Activated naive CD4-positive, alpha-beta T cell treated with anti-CD3 and anti-CD28 coated beads, Interleukin-2, amount 10 ng/mL, durations not matched to agents 7 days and 5 days (primary cell): ENCODE data around the gene TGM1.

Experiments
- CTCF ChIA-PET: fragments of 350-600 bp; sonication (Branson Sonifier 250); formaldehyde crosslinking; loops from one replicate; lab custom pipeline; 2021; ENCODE audit warnings: antibody characterized with exemption; lab: Charles Lee
- DNase-seq: peaks from one replicate; pipeline ENCODE4 v3.0.0-alpha.2; 2020
- H3K27ac Mint-ChIP-seq: one replicate; pipeline ENCODE4 v1.8.0; 2021; ENCODE audit warnings: mild to moderate bottlenecking, moderate library complexity, mixed read lengths
- H3K27me3 Mint-ChIP-seq: one replicate; pipeline ENCODE4 v1.8.0; 2021; ENCODE audit warnings: mild to moderate bottlenecking, mixed read lengths
- H3K36me3 Mint-ChIP-seq: one replicate; pipeline ENCODE4 v1.8.0; 2021; ENCODE audit warnings: mixed read lengths
- H3K4me1 Mint-ChIP-seq: one replicate; pipeline ENCODE4 v1.8.0; 2021; ENCODE audit warnings: mixed read lengths
- H3K4me3 Mint-ChIP-seq: one replicate; pipeline ENCODE4 v1.8.0; 2021; ENCODE audit warnings: mild to moderate bottlenecking, moderate library complexity, mixed read lengths
- H3K9me3 Mint-ChIP-seq: one replicate; pipeline ENCODE4 v1.8.0; 2021; ENCODE audit warnings: mixed read lengths

The TGM1 gene

DNA sequence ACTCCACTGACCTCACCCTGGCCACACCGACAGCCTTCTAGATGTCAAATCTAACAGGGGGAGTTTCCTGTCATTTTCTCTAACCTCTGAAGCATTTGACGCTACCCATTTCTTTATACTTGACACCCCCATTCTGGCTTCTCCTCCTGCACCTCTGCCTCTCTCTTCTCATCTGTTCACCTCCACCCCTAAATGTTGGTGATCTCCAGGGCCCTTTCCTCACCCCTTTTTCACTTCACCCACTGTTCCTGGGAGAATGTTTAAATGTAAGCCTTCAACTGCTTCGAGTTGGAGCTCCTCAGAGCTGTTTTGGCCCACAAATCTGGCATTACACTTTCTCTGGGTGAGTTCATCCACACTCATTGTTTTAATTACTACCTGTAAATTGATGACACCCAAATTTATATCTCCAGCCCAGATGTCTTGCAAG lies 8.9 kb upstream of the TGM1 start:
- H3K4me1 Mint-ChIP-seq: peaks cover 57% of the 10 kb centered on the region

GRCh38 chr14:24271134-24271833 lies 8.3 kb upstream of the TGM1 start, which contains the start of gene RABGGTA:
Gene RABGGTA, minus strand, starts transcription at chr14:24271597. Its CDS starts 482 bp downstream, at chr14:24271115.
- peak; percentile 93 for DNase-seq
- peaks cover 16% of the 10 kb centered on the region for H3K36me3 Mint-ChIP-seq
- peak within 1 kb of the TSS; percentile 97 for H3K27ac Mint-ChIP-seq
- no peaks in the 10 kb centered on the region for H3K27me3 Mint-ChIP-seq
- CTCF ChIA-PET: interaction anchor here (0.9 to 12.6 kb wide), 12 partner anchors 9 to 58 kb away, joined by 3 to 110 read pairs (median 6); partner anchors contain the start of genes CHMP4A, CIDEB, DHRS1 and LTB4R2
- H3K4me1 Mint-ChIP-seq: peaks cover 54% of the 10 kb centered on the region
- peak within 1 kb of the TSS; percentile 85 for H3K4me3 Mint-ChIP-seq
- H3K9me3 Mint-ChIP-seq: no peaks in the 10 kb centered on the region

More for the DNA sequence above, 8.9 kb upstream of the TGM1 start:
- H3K4me3 Mint-ChIP-seq: peak overlapping the region; percentile 85
- H3K36me3 Mint-ChIP-seq: peaks cover 12% of the 10 kb centered on the region
- H3K9me3 Mint-ChIP-seq: no peaks in the 10 kb centered on the region
- no peak for DNase-seq
- CTCF ChIA-PET: interaction anchor here (0.7 to 12.6 kb wide), 11 partner anchors 9 to 59 kb away, joined by 3 to 110 read pairs (median 5); partner anchors contain the start of genes CHMP4A, CIDEB, DHRS1 and LTB4R2
- no peaks in the 10 kb centered on the region for H3K27me3 Mint-ChIP-seq
- H3K27ac Mint-ChIP-seq: peak overlapping the region; percentile 95

GRCh38 chr14:24270537-24271133 lies 7.7 kb upstream of the TGM1 start:
- no peaks in the 10 kb centered on the region for H3K9me3 Mint-ChIP-seq
- no peak for DNase-seq
- peak overlapping the region; percentile 97 for H3K27ac Mint-ChIP-seq
- peak overlapping the region; percentile 85 for H3K4me3 Mint-ChIP-seq
- CTCF ChIA-PET: interaction anchor here (1.2 to 12.6 kb wide), 10 partner anchors 10 to 57 kb away, joined by 4 to 110 read pairs (median 7); partner anchors contain the start of genes CHMP4A, CIDEB, DHRS1 and MDP1
- H3K4me1 Mint-ChIP-seq: peaks cover 54% of the 10 kb centered on the region
- H3K36me3 Mint-ChIP-seq: peaks cover 18% of the 10 kb centered on the region
- H3K27me3 Mint-ChIP-seq: no peaks in the 10 kb centered on the region

DNA sequence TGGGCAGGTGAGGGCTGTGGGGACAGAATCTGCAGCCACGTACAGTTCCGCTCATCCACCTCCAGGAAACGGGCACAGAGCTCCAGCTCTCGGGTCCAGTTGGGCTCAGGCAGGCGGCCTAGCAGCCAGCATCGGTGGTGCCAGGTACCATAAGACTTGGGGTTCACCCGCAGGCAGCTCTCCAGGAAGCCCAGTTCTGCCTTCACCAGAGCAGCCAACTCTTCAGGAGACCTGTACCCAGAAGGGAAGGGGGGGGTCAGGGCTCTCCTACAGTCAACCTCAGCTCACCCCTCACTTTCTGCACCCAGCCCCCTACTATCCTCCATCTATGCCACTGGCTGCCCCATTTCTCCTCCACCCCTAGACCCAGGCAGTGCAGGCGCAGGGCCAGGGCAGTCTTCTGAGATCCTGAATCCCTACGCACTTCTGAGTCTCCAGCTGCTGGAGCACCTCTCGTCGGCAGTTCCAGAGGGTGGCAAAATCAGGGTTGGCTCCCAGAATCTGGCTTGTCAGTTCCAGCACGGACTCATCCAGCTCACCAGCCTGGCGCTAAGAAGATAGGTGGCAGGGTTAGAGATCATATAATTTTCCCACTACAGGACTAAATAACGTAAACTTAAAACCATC lies 7.0 kb upstream of the TGM1 start:
- Mint-ChIP-seq H3K4me1 (peaks cover 49% of the 10 kb centered on the region), H3K4me3 (peak overlapping the region; percentile 85), H3K27ac (peak overlapping the region; percentile 57), H3K27me3 (no peaks in the 10 kb centered on the region), H3K9me3 (no peaks in the 10 kb centered on the region), H3K36me3 (peaks cover 18% of the 10 kb centered on the region)
- no peak for DNase-seq
- CTCF ChIA-PET: interaction anchor here (0.8 to 12.6 kb wide), 11 partner anchors 11 to 212 kb away, joined by 3 to 110 read pairs (median 6); partner anchors contain the start of genes CIDEB, DHRS1, LTB4R and NOP9

DNA sequence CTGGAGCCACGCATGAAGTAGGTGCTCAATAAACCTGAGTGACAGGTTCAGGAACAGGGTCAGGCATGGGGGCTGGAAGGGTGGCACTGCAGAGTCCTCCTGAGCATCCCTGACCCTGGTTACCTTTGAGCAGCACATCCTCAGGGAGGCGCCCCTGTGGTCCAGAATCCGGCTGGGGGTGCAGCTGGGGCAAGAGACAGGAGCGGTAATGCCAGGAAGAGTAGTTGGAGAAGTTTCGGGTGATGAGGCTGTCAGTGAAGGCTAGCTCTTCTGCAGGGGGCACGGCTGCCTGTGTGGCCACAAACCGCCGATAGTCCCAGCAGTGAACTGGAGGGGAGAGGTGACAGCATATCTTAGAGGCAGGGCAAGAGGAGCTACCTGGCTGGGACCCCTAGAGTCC lies 6.4 kb upstream of the TGM1 start:
- no peak overlapping the region for H3K4me3 Mint-ChIP-seq
- peaks cover 20% of the 10 kb centered on the region for H3K36me3 Mint-ChIP-seq
- H3K27me3 Mint-ChIP-seq: no peaks in the 10 kb centered on the region
- no peak for DNase-seq
- CTCF ChIA-PET: interaction anchor here (0.8 to 12.6 kb wide), 9 partner anchors 11 to 212 kb away, joined by 3 to 110 read pairs (median 4); partner anchors contain the start of genes CIDEB, DHRS1, LTB4R and NOP9
- no peaks in the 10 kb centered on the region for H3K9me3 Mint-ChIP-seq
- H3K4me1 Mint-ChIP-seq: peaks cover 46% of the 10 kb centered on the region
- H3K27ac Mint-ChIP-seq: peak overlapping the region; percentile 52

GRCh38 chr14:24268225-24268624 lies 5.2 kb upstream of the TGM1 start:
- peaks cover 20% of the 10 kb centered on the region for H3K36me3 Mint-ChIP-seq
- H3K4me1 Mint-ChIP-seq: peaks cover 35% of the 10 kb centered on the region
- H3K27me3 Mint-ChIP-seq: no peaks in the 10 kb centered on the region
- CTCF ChIA-PET: interaction anchor here (1.4 to 1.8 kb wide), 2 partner anchors 18 to 40 kb away, joined by 3 to 5 read pairs; partner anchors contain the start of gene CIDEB
- H3K9me3 Mint-ChIP-seq: no peaks in the 10 kb centered on the region
- no peak overlapping the region for H3K27ac Mint-ChIP-seq
- DNase-seq: no peak
- no peak overlapping the region for H3K4me3 Mint-ChIP-seq

GRCh38 chr14:24267516-24267915 lies 4.5 kb upstream of the TGM1 start:
- Mint-ChIP-seq H3K9me3 (no peaks in the 10 kb centered on the region), H3K36me3 (peaks cover 20% of the 10 kb centered on the region), H3K4me1 (peaks cover 29% of the 10 kb centered on the region), H3K27ac (no peak overlapping the region), H3K27me3 (no peaks in the 10 kb centered on the region), H3K4me3 (no peak overlapping the region)
- CTCF ChIA-PET: interaction anchor here (1.8 kb wide), 1 partner anchor 17 kb away, joined by 5 read pairs; no protein-coding TSS in a partner anchor
- no peak for DNase-seq

GRCh38 chr14:24266344-24267244 lies 3.6 kb upstream of the TGM1 start:
- peaks cover 20% of the 10 kb centered on the region for H3K4me1 Mint-ChIP-seq
- DNase-seq: no peak
- peaks cover 20% of the 10 kb centered on the region for H3K36me3 Mint-ChIP-seq
- no peak overlapping the region for H3K4me3 Mint-ChIP-seq
- H3K9me3 Mint-ChIP-seq: no peaks in the 10 kb centered on the region
- CTCF ChIA-PET: no interaction called here
- H3K27me3 Mint-ChIP-seq: no peaks in the 10 kb centered on the region
- peak overlapping the region; percentile 46 for H3K27ac Mint-ChIP-seq

DNA sequence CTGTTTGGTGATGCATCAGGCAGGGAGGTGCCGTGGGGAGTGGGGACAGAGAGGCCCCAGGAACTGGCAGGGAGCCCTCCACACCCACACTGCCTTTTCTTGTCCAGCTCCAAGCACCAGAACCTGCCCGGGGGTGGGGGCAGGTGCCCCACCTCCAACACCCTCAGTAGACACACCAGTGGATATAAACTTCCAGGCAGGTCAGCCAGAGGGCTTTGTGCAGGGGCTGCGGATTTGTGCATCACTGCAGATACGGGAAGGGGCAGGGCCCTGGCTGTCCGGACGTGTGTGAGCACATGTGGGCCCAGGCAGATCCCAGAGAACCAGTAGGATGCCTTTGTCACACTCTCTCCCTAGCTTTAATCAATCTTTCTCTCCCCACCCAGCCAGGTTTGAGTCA lies 1.3 kb upstream of the TGM1 start:
- no peak for DNase-seq
- Mint-ChIP-seq H3K4me1 (peaks cover 2% of the 10 kb centered on the region), H3K36me3 (peaks cover 18% of the 10 kb centered on the region), H3K9me3 (no peaks in the 10 kb centered on the region), H3K27ac (no peak overlapping the region), H3K27me3 (no peaks in the 10 kb centered on the region), H3K4me3 (no peak overlapping the region)
- CTCF ChIA-PET: interaction anchor here (0.5 kb wide), 1 partner anchor 52 kb away, joined by 3 read pairs; no protein-coding TSS in a partner anchor

DNA sequence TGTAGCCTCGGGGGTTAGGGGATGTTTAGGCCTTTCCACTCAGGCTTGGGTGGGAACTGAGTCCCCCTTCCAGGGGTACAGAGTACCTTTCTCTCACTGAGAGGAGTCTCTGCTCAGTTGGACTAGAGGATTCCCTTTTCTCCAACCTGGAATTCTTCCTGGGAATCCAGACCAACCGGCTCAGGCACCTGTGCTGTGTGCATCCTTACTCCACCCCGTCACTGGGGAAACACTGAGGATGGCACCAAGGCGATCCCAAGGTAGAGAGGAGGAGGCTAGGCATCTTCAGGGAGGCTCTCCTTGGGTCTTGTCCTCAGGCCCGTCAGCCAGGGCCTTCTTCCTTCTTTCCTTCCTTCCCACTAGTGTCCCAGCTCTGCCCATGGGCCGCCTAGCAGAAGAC lies 871 bp upstream of the TGM1 start:
- no peak overlapping the region for H3K27ac Mint-ChIP-seq
- H3K36me3 Mint-ChIP-seq: peaks cover 15% of the 10 kb centered on the region
- no peak overlapping the region for H3K4me3 Mint-ChIP-seq
- CTCF ChIA-PET: no interaction called here
- no peaks in the 10 kb centered on the region for H3K9me3 Mint-ChIP-seq
- DNase-seq: no peak
- H3K4me1 Mint-ChIP-seq: no peaks in the 10 kb centered on the region
- H3K27me3 Mint-ChIP-seq: no peaks in the 10 kb centered on the region

DNA sequence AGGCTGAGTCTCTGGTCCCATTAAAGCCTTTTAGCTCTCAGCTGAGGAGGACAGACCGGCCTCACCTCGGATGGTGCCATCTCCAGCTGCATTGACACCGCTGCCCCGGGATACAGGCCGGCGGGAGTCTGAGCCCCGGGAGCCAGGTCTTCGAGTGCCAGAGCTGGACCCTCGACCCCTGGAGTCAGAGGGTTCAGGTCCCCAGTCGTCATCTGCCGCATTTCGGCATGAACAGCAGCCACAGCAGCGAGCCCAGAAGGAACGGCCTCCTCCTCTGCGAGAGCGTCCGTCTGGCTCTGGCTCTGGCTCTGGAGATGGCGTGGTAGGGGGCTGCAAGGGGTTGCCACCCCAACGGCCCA lies 1.0 kb downstream of the TGM1 start:
- Mint-ChIP-seq H3K4me3 (no peak overlapping the region), H3K9me3 (no peaks in the 10 kb centered on the region), H3K36me3 (peaks cover 9% of the 10 kb centered on the region), H3K27me3 (no peaks in the 10 kb centered on the region), H3K27ac (no peak overlapping the region), H3K4me1 (no peaks in the 10 kb centered on the region)
- no peak for DNase-seq
- CTCF ChIA-PET: no interaction called here

- no peaks in the 10 kb centered on the region for H3K9me3 Mint-ChIP-seq
- H3K4me1 Mint-ChIP-seq: no peaks in the 10 kb centered on the region
- no peak overlapping the region for H3K4me3 Mint-ChIP-seq
- no peaks in the 10 kb centered on the region for H3K27me3 Mint-ChIP-seq
- no peak overlapping the region for H3K27ac Mint-ChIP-seq
- no peak for DNase-seq
- CTCF ChIA-PET: interaction anchor here (1.5 kb wide), 1 partner anchor 19 kb away, joined by 3 read pairs; the partner anchor contains the start of gene TINF2
- H3K36me3 Mint-ChIP-seq: peaks cover 4% of the 10 kb centered on the region
These were observed 1.6 kb downstream of the TGM1 start for GRCh38 chr14:24261256-24261968.

GRCh38 chr14:24260780-24261157 lies 2.2 kb downstream of the TGM1 start:
- H3K4me3 Mint-ChIP-seq: no peak overlapping the region
- H3K9me3 Mint-ChIP-seq: no peaks in the 10 kb centered on the region
- H3K36me3 Mint-ChIP-seq: peaks cover 2% of the 10 kb centered on the region
- H3K27me3 Mint-ChIP-seq: no peaks in the 10 kb centered on the region
- DNase-seq: no peak
- H3K4me1 Mint-ChIP-seq: no peaks in the 10 kb centered on the region
- CTCF ChIA-PET: interaction anchor here (1.5 kb wide), 1 partner anchor 18 kb away, joined by 3 read pairs; the partner anchor contains the start of gene TINF2
- no peak overlapping the region for H3K27ac Mint-ChIP-seq
